ENCODE results near the gene GFOD1.

GRCh38 chr6:13384966-13385365, 102.4 kb downstream of the GFOD1 start:
- TF ChIP-seq CTCF (IDR thresholded peaks at IDR 0.05) (no peak), EP300 (IDR thresholded peaks at IDR 0.05) (no peak), POLR2AphosphoS5 (IDR thresholded peaks at IDR 0.05) (no peak)

All from stomach (tissue), 4 donors.